SK-N-MC (cell line): ENCODE results near the gene DOCK1.

Experiments
- EZH2 ChIP-seq: fragments of 200-600 bp; sonication (generic); IDR thresholded peaks from one replicate; pipeline ENCODE4 v1.6.1; 2017; ENCODE audit warnings: antibody characterized with exemption
- POLR2AphosphoS5 ChIP-seq: IDR thresholded peaks from 2 replicates; pipeline ENCODE4 v1.6.1; 2012; ENCODE audit warnings: mild to moderate bottlenecking, low read depth, low read length, borderline replicate concordance

DNA sequence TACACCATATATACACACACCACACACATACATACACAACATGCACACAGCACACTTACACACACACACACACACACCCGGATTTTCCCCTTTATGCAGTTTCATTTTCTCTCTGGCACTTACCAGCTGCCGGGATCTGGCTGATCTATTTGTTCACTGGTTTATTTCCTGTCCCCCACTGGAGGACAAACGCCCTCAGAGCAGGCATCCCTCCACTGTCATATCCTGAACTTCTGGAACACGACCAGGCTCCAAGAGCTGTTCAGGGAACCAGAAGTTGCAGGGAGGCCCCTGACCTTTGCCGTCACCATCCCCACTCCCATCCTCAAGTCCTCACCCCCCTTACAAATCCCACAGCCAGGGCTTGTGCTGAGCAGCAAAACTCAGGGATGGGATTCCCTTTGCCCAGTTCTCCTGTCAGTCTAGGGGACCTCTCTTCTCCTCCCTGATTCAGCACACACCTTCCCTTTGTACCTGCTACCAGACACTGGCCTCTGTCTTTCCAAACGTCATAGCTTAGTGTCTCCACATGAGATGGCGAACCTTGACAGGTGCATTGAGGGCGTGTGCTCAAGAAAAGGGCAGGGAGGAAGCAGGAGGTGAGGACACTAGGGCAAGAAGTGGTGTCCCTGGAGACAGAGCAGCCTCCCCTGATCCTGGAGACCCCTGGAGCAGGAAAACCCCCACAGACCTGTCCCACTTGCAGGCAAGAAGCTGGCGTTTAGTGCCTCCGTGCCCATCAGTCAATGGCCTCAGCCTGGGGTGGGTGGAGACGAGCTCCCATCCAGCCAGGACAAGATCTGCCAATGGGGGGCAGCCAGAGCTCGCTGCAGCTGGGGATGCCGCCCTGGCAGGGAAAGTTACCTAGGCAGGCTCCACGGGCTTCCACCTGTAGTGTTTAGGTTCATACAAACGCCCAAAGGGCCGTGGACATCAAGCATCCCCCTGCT is 12.7 kb upstream of the DOCK1 start:
- TF ChIP-seq POLR2AphosphoS5 = no peak
- no peak for TF ChIP-seq EZH2
